GM19452 (cell line): ENCODE data around the gene CDC37L1.

Experiments used
- ATAC-seq: cut with Tn5 transposase; IDR thresholded peaks from one replicate; pipeline ENCODE4 v1.9.1; 2021; ENCODE audit not compliant: unreplicated experiment

CDC37L1 gene

GRCh38 chr9:4709380-4709779 lies 30.0 kb downstream of the CDC37L1 start:
- no peak for ATAC-seq

DNA sequence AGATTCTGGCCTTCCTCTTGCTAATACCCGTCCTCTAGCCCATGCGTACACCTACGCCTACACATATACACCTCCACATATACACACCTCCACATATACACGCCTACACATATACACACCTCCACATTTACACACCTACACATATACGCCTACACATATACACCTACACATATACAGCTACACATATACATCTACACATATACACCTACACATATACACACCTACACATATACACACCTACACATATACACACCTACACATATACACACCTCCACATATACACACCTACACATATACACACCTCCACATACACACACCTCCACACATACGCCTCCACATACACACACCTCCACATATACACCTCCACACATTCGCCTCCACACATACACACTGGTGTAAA lies 34.5 kb downstream of the CDC37L1 start:
- no peak for ATAC-seq

DNA sequence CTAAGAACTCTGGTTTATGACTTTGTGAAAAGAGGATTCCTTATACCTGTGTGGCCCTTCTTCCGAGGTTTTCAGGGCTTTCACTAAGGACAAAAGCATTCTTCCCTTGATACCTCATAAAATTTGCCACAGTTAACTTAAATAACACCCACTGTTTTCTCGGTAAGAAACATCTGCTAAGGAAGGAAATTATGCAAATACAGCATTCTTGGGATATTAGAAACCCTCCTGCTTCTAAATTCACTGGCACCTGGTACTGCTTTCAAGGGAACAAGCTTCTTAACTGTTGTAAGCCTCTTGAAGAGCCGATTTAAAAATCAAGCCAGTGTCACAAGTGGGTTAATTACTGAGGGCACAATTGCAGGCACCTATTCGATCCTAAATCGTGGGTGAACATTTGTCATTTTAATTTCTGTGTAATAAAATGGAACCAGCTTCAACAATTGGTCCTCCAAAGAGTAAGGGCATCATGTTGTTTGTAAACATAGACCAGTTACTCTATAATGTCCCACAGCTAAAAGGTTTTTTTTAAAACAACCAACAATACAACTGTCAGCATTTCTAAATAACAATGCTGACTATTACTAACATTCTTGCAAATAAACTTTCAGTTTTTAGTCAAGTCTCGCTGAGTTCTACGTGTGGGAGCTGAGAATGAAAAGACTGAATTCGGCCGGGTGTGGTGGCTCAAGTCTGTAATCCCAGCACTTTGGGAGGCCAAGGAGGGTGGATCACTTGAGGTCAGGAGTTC lies 35.1 kb downstream of the CDC37L1 start:
- ATAC-seq = no peak

DNA sequence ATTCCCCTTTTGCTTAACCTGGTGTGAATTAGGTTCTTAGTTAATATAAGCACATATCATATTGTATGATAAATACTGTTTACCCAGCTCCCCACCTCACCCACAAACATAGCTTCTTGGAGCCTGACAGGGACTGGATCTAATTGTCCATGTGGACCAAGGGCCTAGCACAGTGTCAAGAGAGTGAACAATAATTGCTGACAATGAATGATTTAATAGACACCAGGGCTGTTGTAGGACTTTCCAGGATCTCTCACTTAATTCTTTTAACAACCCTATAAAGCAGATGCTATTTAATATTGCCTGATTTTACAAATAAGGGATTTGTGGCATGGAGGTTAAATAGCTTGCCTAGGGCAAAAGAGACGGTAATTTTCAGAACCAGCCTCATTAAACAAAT lies 36.8 kb downstream of the CDC37L1 start:
- ATAC-seq = no peak

DNA sequence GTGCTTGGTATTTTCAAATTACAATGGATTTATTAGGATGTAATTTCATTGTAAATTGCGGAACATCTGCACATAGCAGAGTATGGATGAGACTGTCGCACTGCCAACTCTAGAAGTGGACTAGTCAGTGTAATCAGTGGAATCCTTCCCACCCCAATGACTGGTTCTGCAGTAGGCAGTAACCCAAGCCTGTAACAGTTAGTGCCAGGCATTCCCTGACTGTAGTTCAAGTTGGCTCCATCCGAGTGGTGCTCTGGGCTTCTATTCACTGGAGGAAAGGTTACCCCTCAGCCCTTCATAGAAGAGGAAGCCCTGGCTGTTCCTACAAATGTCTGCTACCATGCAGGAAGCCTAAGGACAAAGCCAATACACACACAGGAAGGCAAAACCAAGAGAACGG lies 38.4 kb downstream of the CDC37L1 start:
- no peak for ATAC-seq

- ATAC-seq = no peak
These were observed 39.5 kb downstream of the CDC37L1 start for GRCh38 chr9:4718911-4719310.

GRCh38 chr9:4721736-4722135 lies 42.4 kb downstream of the CDC37L1 start:
- ATAC-seq = no peak

GRCh38 chr9:4725706-4726442 lies 46.5 kb downstream of the CDC37L1 start:
- ATAC-seq = no peak

- ATAC-seq = no peak
These were observed 48.2 kb downstream of the CDC37L1 start for GRCh38 chr9:4727593-4727992.

DNA sequence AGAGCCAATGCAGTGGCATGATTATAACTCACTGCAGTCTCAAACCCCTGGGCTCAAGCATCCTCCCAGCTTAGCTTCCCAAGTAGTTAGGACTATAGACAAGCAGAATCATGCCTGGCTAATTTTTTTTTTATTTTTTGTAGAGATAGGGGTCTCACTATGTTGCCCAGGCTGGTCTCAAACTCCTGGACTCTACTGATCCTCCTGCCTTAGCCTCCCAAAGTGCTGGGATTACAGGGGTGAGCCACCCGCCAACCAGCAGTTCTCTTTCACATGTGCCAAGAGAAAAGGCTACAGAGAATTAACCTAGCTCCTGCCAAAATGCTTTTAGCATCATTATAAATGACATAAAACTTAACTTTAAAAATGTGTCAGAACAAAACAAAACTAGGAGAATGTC lies 53.5 kb downstream of the CDC37L1 start:
- no peak for ATAC-seq

GRCh38 chr9:4734150-4734549 lies 54.8 kb downstream of the CDC37L1 start:
- ATAC-seq = no peak

- ATAC-seq = no peak
These were observed 59.7 kb downstream of the CDC37L1 start for GRCh38 chr9:4738866-4739586.

- ATAC-seq = no peak
These were observed 60.4 kb downstream of the CDC37L1 start for GRCh38 chr9:4739587-4740387.

- no peak for ATAC-seq
These were observed 60.9 kb downstream of the CDC37L1 start for GRCh38 chr9:4740388-4740637.

GRCh38 chr9:4740638-4741364 lies 61.4 kb downstream of the CDC37L1 start, which contains the start of gene AK3:
TSS of gene AK3 (minus strand) at chr9:4741202. CDS start at chr9:4741087, 115 bp downstream.
- peak; percentile 92 for ATAC-seq

DNA sequence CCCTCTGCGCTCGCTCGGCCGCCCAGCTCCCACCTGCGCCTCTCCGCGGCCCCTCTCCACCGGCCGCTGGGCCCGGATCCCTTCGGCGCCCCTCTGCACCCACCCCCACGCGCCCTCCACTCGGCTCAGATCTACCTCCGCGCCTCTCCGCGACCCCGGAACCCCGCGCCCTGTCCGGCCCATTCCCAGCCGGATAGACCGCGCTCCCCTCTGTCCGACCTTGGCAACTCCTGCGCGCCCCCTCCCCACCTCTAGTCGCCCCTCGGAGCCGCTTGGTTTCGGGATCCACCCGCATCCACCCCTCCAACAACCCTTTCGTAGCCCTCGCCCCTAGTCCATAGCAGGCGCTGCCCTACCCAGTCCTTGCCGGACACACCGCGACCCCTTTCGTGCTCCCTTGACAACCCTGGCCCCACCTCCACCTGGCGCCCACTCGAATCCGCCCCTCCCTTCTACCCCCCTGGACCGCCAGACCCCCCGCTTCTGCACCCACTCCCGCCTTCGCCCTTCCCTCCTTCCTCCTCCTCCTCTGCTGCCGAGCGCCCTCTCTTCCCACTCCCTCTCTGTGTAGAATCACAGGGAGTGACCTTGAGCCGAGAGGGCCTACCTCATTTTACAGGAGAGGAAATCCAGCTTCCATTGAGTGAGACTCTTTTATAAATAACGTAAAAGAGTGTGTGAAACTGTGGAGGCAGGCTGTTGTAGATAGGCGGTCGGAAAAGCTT lies 62.2 kb downstream of the CDC37L1 start:
- ATAC-seq = no peak

GRCh38 chr9:4742246-4742645 lies 62.9 kb downstream of the CDC37L1 start:
- ATAC-seq = no peak

DNA sequence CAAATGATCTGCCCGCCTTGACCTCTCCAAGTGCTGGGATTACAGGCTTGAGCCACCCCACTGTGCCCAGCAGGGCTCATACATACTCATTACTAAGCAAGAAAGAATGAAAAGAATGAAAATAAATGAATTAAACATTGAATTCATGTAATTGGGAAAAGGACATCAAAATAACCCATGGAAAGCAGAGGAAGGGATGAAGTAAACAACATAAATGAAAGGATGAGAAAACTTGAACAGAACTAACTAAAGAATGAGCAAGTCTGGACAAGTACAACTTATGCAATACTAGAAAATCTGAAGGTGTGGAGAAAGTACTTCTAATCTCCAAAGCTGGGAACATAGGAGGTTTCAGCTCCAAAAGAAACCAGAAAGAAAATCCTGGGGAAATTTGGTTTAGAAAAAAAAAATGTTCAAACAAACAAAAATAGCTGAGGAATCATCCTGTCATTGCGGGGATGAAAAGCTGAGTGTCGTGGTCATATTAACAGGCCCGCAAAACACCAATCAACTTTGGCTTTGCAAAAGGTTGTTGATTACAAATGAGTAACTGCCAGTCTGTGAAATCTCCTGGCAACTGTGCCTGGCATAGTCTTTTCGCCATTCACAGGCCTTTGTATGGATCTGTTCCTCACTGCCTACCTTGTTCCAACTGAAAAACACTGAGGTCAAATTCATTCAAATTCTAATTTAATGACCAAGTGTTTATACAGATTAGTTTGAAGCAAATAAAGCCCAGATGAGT lies 63.9 kb downstream of the CDC37L1 start:
- ATAC-seq = no peak
